ENCODE data around the gene C18orf54. TPM values are rescaled to one million over a fixed set of nuclear protein-coding genes. Genes with fewer than 3 reads are reported as not detected.
A peak's percentile ranks its signal among the peaks of the same experiment; 100 is the strongest.
"Not testable (repeated sequence)": the region's sequence is repeated elsewhere in the genome, so short reads cannot be mapped to it uniquely, and the experiment has no call there.

C18orf54 gene
- total RNA-seq: 1 to 10 TPM in 2 of 4 donors, under 1 TPM in 2; 0.37 to 5.1 (median 1.9) TPM

DNA sequence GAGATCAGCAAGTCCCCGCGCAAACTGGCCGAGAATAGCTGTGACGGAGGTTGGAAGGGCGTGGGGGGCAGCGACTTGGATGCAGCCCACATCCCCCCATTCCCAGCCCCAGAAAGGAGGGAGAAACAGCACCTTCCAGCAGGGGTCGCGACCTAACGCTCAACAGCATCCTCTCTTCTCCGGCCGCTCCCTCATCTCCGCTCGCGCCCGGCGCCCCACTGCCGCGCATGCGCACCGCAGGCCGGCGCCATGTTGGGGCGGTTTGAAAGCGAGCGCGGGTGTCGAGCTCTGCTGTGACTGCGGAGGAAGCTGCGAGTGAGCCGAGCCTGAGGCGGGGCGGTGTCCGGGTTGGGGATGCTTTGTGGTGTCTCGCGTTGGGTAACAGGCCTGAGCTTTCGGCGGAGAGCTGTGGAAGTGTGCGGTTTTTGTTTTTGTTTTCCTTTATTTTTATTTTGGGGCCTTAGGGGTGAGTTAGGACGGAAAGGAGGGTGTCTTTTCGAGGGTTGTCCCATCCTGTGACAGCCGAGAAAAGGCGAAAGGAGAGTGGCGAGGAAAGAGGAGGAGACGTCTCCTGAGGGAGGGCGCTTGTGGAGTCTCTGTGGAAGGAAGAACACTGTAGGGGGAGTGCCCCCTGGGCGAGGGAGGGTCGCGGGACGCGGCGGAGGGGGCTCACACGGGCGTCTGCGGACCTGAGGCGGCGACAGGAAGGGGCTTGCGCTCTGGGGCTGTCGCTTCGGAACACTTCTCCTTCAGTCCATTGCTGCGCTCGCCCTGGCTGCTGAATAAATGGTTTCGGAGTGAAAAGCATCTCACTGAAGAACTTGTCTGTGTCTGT is at the start of gene C18orf54, which contains the start of gene STARD6:
Gene C18orf54, plus strand, starts transcription at position 247 of the 835 bp plus-strand sequence. CDS start 2,667 bp downstream, outside the sequence.
Gene STARD6, minus strand, starts transcription at position 199 of the 835 bp plus-strand sequence. CDS start 3,285 bp downstream, outside the sequence.
- TF ChIP-seq, protein P1, sequence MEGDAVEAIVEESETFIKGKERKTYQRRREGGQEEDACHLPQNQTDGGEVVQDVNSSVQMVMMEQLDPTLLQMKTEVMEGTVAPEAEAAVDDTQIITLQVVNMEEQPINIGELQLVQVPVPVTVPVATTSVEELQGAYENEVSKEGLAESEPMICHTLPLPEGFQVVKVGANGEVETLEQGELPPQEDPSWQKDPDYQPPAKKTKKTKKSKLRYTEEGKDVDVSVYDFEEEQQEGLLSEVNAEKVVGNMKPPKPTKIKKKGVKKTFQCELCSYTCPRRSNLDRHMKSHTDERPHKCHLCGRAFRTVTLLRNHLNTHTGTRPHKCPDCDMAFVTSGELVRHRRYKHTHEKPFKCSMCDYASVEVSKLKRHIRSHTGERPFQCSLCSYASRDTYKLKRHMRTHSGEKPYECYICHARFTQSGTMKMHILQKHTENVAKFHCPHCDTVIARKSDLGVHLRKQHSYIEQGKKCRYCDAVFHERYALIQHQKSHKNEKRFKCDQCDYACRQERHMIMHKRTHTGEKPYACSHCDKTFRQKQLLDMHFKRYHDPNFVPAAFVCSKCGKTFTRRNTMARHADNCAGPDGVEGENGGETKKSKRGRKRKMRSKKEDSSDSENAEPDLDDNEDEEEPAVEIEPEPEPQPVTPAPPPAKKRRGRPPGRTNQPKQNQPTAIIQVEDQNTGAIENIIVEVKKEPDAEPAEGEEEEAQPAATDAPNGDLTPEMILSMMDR (IDR thresholded peaks at IDR 0.05): peak; percentile 18 to 31 (median 25)
- TF ChIP-seq POLR2AphosphoS5 (IDR thresholded peaks at IDR 0.05) (peak; percentile 68 to 79 (median 70)), POLR2A (IDR thresholded peaks at IDR 0.05) (peak; percentile 55), EP300 (IDR thresholded peaks at IDR 0.05; ENCODE audit: low read depth) (no peak)
- WGBS, 2 donors (ENCODE audit: low coverage in 1 of 2): 0% methylated on average over 59 of the region's 62 CpGs; no CpG with 5 or more reads in 1 of the 2 donors
- H3K27me3 ChIP-seq: no peaks in the 10 kb centered on the region
- in situ Hi-C loops (cut with MboI; ENCODE audit: low pct_ligation_motif_present in 1 of 4, low pct_unique_long_range_greater_than_20kb in 1 of 4, low sequenced_read_pairs in 3 of 4) (no loop called here), intact Hi-C loops (cut with DNase I; ENCODE audit: low total_unique reads) (no loop called here)
- H3K36me3 ChIP-seq: no peaks in the 10 kb centered on the region
- peak within 1 kb of the TSS; percentile 73 to 95 (median 75) for H3K4me3 ChIP-seq
- H3K4me1 ChIP-seq: peaks cover 0 to 15% (median 8%) of the 10 kb centered on the region in 4 donors
- peak; percentile 90 for DNase-seq
- H3K27ac ChIP-seq: peak within 1 kb of the TSS; percentile 69 to 77 (median 76)
- H3K9me3 ChIP-seq: no peaks in the 10 kb centered on the region

DNA sequence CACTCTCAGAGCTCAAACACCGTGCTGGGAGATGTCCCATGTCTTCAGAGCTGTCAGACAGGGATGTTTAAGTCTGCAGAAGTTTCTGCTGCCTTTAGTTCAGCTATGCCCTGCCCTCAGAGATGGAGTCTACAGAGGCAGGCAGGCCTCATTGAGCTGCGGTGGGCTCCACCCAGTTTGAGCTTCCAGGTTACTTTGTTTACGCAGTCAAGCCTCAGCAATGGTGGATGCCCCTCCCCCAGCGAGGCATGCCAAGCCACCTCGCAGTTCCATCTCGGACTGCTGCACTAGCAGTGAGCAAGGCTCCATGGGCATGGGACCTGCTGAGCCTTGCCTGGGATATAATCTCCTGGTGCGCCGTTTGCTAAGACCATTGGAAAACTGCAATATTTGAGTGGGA is 48.1 kb upstream of the C18orf54 start:
- H3K4me3 ChIP-seq; DNase-seq; H3K9me3 ChIP-seq; H3K4me1 ChIP-seq; in situ Hi-C loops (cut with MboI; ENCODE audit: low pct_ligation_motif_present in 1 of 4, low pct_unique_long_range_greater_than_20kb in 1 of 4, low sequenced_read_pairs in 3 of 4); intact Hi-C loops (cut with DNase I; ENCODE audit: low total_unique reads); H3K36me3 ChIP-seq; H3K27me3 ChIP-seq; H3K27ac ChIP-seq: not testable (repeated sequence)
- WGBS, 2 donors (ENCODE audit: low coverage in 1 of 2): 91% methylated on average over 7 of the region's 8 CpGs; no CpG with 5 or more reads in 1 of the 2 donors

- intact Hi-C loops (cut with DNase I; ENCODE audit: low total_unique reads) (no loop called here), in situ Hi-C loops (cut with MboI; ENCODE audit: low pct_ligation_motif_present in 1 of 4, low pct_unique_long_range_greater_than_20kb in 1 of 4, low sequenced_read_pairs in 3 of 4) (no loop called here)
- Histone ChIP-seq H3K4me1 (no peaks in the 10 kb centered on the region), H3K9me3 (peaks cover 0 to 3% of the 10 kb centered on the region in 2 donors), H3K36me3 (no peaks in the 10 kb centered on the region), H3K27ac (no peak overlapping the region), H3K27me3 (no peaks in the 10 kb centered on the region), H3K4me3 (no peak overlapping the region)
- TF ChIP-seq, protein P1 (IDR thresholded peaks at IDR 0.05): no peak
- TF ChIP-seq EP300 (IDR thresholded peaks at IDR 0.05; ENCODE audit: low read depth): no peak
- no peak for TF ChIP-seq POLR2A (IDR thresholded peaks at IDR 0.05)
- DNase-seq: no peak
Measured at GRCh38 chr18:54316071-54316820, 41.5 kb upstream of the C18orf54 start.

GRCh38 chr18:54323561-54323960 is 34.1 kb upstream of the C18orf54 start:
- no peak overlapping the region for H3K27ac ChIP-seq
- DNase-seq: no peak
- intact Hi-C loops (cut with DNase I; ENCODE audit: low total_unique reads): no loop called here
- H3K36me3 ChIP-seq: no peaks in the 10 kb centered on the region
- no peak overlapping the region for H3K4me3 ChIP-seq
- no peaks in the 10 kb centered on the region for H3K27me3 ChIP-seq
- in situ Hi-C loops (cut with MboI; ENCODE audit: low pct_ligation_motif_present in 1 of 4, low pct_unique_long_range_greater_than_20kb in 1 of 4, low sequenced_read_pairs in 3 of 4): no loop called here
- no peak for TF ChIP-seq POLR2AphosphoS5 (IDR thresholded peaks at IDR 0.05)
- TF ChIP-seq, protein P1 (IDR thresholded peaks at IDR 0.05): no peak
- TF ChIP-seq EP300 (IDR thresholded peaks at IDR 0.05; ENCODE audit: low read depth): no peak
- no peak for TF ChIP-seq POLR2A (IDR thresholded peaks at IDR 0.05)
- no peaks in the 10 kb centered on the region for H3K4me1 ChIP-seq
- no peaks in the 10 kb centered on the region for H3K9me3 ChIP-seq
